GM23248 (cell line): Measurements from ENCODE around the gene TNFSF13B.

Source experiments
- EZH2 ChIP-seq: fragments of 200-600 bp; sonication (generic); IDR thresholded peaks from 2 replicates; pipeline ENCODE4 v1.6.1; 2018; ENCODE audit warnings: antibody characterized with exemption, mild to moderate bottlenecking; ENCODE audit not compliant: insufficient read depth, poor library complexity, severe bottlenecking
- EZH2phosphoT487 ChIP-seq: fragments of 200-600 bp; sonication (generic); IDR thresholded peaks from 2 replicates; pipeline ENCODE4 v1.6.1; 2018; ENCODE audit warnings: antibody characterized with exemption, moderate library complexity, mild to moderate bottlenecking, low read depth; ENCODE audit not compliant: insufficient read depth

DNA sequence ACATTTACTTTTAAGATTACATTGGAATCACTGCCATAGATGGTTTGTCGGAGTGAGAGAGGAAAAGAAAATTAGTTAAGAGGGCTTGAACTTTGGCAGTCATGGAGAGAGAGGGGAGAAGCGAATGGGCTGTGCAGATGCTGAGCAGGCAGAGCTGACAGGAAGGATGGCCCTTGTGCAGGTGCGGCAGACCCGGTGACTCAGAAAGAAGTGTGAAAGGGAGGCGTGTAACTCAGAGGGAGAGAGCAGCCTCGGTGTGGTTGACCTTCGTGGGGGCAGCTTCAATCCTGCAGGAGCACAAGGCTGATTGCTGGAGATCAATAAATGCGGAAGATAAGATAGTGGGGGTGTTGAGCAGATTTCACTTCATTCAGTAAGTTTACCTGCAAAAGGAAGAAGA lies 76.9 kb downstream of the TNFSF13B start:
- no peak for TF ChIP-seq EZH2phosphoT487
- TF ChIP-seq EZH2: no peak
